Prostate gland (tissue), 2 donors: ENCODE measurements around the gene PTPRE.

Experiments used
- CTCF ChIP-seq, 4 experiments: fragments of 200-600 bp in 2 of 4; fragments of 450-650 bp in 2 of 4; sonication (generic) in 2 of 4; IDR thresholded peaks; 1 replicate in 3 of 4; 2 replicates in 1 of 4; pipeline ENCODE4 v1.5.1; 2016 to 2019; ENCODE audit warnings: antibody characterized with exemption in 4 of 4, mild to moderate bottlenecking in 2 of 4, moderate library complexity in 2 of 4
- POLR2A ChIP-seq: fragments of 450-650 bp; IDR thresholded peaks from one replicate; pipeline ENCODE4 v1.6.1; 2016; ENCODE audit warnings: antibody characterized with exemption, mild to moderate bottlenecking

- TF ChIP-seq CTCF (IDR thresholded peaks at IDR 0.05), result no peak
- TF ChIP-seq POLR2A, result no peak
Measured at GRCh38 chr10:128072941-128073645, 166.2 kb downstream of the PTPRE start.
